HG03097 (cell line): ENCODE measurements around the gene CACNA1D.
"Not testable (repeated sequence)": the region's sequence is repeated elsewhere in the genome, so short reads cannot be mapped to it uniquely, and the experiment has no call there.

ENCODE experiments used
- ATAC-seq: cut with Tn5 transposase; IDR thresholded peaks from one replicate; pipeline ENCODE4 v1.9.1; 2021; ENCODE audit not compliant: unreplicated experiment, low FRiP score

CACNA1D gene

DNA sequence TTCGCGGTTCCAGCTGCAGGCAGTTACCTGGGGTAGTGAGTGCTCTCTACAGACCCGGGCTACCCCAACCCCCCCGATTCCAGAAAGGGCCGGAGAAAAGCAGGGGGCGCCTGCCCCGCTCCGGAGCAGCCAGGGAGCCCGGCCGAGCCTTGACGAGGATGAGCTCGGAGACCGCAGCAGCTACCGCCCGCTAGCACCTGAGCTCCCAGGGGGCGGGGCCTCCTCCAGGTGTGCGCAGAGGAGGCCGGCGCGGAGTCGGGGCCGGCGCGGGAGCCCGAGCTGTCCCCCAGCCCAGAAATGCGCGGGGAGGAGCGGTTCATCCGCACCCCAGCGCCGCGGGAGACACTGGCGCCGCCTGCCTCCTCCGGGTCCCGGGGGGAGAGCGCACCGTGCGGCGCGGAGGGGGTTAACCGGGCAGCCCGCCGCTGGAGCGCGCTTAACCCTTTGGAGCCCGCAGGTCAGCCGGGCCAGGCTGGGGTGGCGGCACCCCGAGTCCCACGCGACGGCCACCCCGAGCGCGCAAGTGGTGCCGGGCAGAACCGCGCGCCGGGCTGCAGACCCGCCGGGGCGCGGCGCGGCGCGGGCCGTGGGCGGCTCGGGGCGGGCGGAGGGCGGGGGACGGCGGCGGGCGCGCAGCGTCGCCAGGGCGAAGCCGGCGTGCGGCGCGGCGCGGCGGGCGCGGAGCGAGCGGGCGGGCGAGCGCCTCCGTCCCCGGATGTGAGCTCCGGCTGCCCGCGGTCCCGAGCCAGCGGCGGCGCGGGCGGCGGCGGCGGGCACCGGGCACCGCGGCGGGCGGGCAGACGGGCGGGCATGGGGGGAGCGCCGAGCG lies at the start of gene CACNA1D:
TSS of gene CACNA1D (plus strand) at position 649 of the 829 bp plus-strand sequence. CDS start 556 bp downstream, outside the sequence.
- ATAC-seq, result no peak

DNA sequence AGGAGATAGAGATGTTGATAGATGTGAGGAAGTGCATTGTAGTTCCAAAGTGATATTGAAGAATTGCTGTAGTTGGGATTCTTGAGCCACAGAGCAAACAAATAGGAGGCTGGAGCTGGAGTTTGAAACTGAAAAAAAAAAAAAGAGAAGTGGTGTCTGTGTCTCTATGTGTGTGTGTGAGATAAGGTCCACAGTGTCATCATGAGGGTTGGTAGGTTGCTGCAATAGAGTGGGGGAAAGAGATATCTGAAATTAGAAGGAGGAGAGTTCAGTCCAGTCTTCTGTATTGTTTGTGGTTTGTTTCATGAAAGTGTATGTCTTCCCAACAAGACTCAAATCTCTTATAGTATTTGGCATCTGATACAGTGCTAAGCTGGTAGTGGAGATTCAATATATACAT lies 37.3 kb upstream of the CACNA1D start:
- no peak for ATAC-seq

DNA sequence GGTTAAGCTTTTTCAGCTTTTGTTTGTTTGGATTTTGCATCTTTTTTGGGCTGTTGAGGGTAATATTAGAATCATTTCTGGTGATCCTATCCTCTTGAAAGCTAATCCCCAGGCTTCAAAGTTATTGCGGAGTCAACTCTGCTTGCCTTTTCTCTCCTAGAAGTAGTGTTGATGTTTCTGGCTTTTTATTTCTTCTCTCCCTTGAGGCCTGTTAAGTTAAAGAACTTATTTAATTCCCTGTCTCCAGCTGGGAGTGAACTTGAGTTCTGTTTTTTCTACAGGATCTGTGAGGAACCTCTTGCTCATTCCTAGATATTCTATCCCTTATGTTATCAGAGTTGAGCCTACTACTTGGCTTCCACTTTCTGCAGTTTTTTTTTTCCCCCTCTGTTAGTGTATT lies 34.1 kb upstream of the CACNA1D start:
- no peak for ATAC-seq

DNA sequence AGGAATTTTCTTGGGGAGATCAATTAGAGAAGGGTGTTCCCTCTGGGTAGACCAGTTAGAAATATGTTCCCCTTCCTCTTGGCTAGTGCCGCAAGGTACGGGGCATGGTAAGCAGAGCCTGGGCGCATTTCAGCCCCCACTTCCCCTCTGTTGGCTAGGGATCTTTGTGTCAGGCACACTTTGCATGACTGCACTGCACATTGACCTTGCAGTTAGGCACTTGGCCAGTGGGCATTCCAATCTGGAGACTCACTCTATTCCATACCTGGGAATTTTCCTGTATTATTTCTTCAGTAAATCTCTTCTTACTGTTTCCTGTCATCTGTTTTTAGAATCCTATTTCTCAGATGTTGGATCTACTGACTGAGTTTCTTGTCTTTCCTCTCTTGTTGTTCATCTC lies 30.0 kb upstream of the CACNA1D start:
- no peak for ATAC-seq

DNA sequence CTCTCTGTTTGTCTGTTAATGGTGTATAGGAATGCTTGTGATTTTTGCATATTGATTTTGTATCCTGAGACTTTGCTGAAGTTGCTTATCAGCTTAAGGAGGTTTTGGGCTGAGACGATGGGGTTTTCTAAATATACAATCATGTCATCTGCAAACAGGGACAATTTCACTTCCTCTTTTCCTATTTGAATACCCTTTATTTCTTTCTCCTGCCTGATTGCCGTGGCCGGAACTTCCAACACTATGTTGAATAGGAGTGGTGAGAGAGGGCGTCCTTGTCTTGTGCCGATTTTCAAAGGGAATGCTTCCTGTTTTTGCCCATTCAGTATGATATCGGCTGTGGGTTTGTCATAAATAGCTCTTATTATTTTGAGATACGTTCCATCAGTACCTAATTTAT lies 24.7 kb upstream of the CACNA1D start:
- not testable (repeated sequence) for ATAC-seq

DNA sequence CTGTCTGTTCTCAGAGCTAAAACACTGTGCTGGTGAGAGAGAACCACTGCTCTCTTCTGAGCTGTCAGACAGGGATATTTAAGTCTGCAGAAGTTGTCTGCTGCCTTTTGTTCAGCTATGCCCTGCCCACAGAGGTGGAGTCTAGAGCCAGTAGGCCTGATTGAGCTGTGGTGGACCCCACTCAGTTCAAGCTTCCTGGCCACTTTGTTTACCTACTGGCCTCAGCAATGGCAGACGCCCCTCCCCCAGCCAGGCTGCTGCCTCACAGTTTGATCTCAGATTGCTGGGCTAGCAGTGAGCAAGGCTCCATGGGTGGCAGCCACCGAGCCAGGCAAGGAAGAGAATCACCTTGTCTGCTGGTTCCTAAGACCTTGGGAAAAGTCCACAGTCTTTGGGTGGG lies 21.0 kb upstream of the CACNA1D start:
- ATAC-seq, result no peak

DNA sequence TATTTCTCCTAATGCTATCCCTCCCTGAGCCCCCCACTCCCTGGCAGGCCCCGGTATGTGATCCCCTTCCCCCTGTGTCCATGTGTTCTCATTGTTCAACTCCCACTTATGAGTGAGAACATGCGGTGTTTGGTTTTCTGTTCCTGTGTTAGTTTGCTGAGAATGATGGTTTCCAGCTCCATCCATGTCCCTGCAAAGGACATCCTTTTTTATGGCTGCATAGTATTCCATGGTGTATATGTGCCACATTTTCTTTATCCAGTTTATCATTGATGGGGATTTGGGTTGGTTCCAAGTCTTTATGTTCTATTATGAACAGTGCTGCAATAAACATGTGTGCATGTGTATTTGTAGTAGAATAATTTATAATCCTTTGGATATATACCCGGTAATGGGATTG lies 18.0 kb upstream of the CACNA1D start:
- ATAC-seq, result not testable (repeated sequence)

DNA sequence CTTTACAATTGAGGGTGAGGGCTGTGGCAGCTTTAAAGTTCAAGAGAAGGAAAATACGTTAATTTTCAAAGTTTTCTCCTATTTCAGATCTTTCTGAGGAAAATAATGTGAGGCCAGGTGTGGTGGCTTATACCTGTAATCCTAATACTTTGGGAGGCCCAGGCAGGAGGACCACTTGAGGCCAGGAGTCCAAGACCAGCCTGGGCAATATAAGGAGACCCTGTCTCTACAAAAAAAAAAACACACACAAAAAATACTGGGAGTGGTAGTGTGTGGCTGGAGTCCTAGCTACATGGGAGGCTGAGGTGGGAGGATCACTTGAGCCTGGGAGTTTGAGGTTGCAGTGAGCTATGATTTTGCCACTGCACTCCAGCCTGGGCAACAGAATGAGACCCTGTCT lies 16.7 kb upstream of the CACNA1D start:
- ATAC-seq, result not testable (repeated sequence)

DNA sequence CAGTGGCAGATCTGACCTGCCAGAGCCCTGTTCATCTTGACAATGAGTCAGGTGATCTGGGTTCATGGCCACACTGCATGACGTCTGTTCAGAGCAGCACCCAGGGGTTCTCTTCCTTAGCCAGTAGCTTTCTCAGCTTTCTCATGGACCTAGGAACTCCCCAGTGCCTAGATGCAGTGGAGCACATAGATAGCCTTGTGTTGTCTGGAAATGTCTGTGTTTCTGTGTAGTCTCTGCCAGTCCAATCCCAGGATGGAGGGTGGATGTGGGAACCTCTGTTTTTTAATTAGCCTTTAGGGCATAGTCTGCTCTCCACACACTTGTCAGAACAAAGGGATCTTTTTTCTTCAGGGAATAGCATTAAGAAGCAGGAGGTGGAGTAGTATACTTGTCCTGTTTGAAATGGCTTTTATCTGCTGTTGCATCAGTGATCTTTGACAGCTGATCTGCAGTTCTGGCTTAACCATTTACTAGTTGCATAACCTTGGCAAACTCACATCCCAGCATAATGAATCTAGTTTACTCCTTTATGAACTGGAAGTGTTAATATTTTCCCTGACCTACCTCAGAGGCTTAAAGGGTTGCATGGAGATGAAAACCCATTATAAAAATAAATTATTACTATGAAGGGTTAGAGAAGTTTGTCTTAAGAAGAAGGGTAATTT lies 16.1 kb upstream of the CACNA1D start:
- ATAC-seq, result no peak

DNA sequence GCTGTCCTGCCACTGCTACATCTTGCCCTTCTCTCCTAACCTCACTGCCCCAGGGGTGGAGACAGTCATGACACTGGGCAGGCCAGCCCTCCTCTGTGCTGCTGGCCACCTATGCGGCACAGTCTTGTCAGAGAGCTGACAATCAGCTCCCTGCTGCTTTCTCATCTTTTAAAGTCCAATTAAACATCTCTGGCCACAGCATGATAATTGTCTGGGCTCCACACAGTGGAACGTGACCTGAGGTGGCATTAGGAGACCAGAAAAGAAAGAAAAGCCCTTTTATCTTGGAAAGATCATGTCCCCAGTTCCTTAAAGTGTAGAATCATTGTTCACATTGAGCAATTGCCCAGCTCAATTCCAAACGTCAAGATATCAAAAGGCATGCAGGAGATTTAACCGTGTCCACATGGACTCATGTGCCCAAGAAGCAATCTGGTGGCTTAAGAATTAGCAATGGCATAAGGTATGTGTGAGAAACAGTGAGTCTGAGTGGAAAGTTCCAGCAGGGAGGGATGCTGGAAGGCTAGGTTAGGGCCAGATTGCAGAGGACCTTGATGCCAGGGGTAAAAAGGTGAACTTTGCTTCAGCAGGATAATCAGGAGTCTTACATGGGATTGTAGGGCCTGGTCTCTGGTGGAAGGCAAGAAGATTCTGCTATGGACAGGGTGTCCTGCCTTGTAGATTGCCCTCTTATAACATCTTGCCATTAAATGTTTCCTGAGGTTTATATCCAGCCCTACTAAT lies 15.3 kb upstream of the CACNA1D start:
- no peak for ATAC-seq

DNA sequence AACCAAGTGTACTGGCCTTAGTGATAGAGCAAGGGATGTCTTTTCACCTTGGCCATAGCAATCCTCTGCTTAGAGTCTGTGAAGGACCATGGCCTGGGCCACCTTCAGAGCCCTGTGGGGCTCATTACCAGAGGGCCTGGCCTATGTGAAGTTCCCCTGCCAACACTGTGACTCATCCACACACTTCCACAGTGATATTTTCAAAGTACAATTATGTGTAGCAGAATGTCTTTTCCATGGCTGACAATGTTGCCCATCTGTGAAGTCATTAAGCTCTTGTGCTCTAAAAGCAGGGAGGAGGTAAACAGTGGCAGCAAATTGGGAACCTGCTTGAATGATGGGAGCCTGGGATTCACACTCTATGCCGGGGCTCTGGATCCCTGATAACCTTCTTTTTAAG lies 12.2 kb upstream of the CACNA1D start:
- ATAC-seq, result no peak

DNA sequence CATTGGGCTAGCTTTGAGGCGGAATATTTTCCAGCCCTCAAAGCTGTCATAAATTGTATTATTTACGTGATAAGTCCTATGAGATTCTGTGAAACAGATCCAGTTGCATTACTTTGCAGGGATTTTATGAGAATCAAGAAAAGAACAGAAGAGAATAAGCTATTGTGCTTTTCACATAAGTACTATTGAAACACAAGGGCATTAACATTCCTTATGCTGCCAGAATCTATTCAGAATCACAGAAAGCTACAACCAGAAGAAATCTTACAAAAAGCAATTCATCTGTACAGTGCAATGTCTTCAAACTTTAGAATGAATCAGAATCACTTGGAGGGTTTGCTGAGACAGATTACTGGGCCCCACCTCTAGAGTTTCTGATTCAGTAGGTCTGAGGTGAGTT lies 10.6 kb upstream of the CACNA1D start:
- no peak for ATAC-seq

DNA sequence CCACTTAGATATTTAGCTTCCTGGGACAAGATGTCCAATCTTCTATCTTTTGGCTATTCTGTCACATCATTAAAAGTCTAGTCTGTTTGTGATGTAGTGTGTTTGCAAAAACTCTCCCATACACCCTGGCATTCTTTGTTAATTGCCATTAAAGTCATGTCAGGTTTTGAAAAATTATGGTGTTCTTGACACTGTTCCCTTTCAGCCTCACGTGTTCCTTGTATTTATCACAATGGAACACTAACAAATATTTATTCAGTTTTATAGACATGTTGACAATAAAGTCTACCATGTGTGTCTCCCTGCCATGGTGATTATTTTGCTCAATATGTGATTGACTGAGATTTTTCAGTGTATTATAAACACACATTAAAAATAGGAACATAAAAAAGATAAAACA lies 9.4 kb upstream of the CACNA1D start:
- no peak for ATAC-seq

DNA sequence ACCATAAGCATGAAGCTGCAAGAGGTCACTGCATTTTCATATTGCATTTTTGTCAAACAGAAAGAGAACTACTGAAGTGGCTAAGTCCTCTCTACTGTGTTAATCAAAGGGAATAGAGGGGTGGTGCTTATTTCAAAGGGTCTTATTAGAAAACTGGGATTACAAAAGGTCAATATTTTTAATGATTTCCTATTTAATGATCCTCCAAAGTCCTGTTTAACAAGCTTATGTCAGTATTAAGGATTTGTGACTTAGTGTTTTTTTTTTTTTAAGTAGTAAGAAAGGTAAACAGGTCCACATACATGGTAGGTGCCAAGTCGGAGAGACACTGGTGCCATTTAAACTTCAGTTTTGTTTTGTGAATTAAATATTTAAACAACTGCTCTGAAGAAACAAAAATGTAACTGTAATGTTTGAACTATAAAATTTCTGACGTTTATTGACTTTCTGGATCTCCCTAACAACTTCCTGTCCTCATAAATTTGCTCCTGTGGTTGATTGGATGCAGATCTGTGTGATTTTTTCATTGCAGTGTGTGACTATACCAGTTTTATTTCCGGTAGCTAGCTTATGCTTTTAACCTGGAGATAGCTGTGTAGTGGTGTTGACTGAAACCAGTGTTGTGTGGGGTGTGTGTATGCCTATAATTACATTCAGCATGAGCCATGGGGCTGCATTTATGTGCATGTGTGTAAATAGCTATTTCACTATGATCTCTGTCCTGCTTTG lies 8.6 kb upstream of the CACNA1D start:
- no peak for ATAC-seq

DNA sequence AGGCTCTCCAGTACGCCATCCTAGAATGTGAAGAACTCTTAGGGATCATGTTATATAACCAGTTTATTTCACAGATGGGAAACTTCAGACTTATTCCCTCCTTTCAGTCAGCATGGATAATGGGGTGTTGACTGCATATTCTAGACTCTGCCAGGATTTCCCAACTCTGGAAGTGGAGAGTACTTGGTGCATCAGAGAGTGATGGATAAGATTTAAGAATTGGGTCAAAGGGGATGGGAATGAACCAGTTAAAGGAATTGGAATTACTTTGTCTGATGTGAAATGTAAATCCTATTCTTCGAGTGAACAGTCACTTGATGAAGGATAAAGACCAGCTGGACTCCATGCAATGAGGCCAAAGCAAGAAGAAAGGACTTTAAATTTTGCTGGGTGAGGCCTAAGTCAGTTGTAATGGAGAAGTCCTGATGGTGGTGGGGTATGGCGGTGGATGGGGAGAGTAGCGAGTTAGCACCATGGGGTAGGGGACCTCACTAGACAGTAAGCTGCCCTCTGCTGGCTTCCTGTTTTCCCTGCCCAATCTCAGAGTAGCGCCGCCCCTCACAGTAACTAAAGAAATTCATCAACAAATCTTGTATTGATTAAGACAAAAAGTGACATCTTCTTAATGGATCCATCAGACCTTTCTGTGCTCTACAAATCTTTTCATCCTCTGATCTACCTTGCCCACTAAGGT lies 7.3 kb upstream of the CACNA1D start:
- ATAC-seq, result no peak

DNA sequence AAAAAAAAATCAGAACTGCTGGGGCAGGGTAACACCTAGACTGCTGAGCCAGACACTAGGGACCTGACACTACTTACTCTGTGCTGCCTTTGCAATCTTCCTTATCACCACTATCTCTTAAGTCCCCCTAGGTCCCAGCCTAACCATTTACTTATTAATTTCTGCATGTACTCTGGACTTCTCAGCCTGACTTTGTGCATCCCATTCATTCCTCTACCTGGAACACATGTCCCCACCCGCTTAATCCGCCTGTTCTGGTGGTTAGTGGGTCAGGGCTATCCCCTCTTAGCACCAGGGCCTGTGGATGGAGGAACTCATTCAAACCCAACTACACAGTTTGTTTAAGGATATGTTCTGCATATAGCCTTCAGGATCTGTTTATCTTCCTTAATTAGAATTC lies 5.0 kb upstream of the CACNA1D start:
- no peak for ATAC-seq

DNA sequence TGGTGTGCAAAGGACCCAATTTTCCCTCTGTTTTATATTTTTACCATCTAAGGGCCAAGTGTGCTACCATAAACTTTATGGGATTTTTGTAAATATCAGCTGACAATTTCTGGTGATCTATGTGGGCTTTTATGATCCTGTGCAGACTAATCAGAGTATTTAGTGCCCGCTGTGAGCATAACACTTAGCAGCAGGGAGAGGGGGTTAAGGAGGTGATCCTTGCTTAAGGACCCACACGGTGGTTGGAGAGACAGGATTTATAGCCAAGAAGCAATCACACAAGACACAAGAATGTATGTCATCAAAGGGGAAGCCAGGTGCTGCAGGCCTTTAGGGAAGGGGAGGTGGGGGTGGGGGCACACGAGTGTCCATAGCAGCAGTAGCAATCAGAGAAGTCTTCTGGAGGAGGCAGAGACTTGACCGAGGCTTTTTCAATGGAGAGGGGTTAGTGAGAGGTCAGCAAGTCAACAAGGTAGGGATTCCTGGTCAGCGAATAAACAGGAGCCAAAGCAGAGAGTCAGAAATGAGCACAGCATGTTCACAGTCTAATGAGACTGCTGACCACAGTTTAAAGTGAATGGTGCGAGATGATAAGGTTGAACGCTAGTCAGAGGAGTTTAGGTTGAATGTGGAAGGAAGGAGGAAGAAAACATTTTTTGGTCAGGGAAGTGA lies 4.5 kb upstream of the CACNA1D start:
- ATAC-seq, result no peak

DNA sequence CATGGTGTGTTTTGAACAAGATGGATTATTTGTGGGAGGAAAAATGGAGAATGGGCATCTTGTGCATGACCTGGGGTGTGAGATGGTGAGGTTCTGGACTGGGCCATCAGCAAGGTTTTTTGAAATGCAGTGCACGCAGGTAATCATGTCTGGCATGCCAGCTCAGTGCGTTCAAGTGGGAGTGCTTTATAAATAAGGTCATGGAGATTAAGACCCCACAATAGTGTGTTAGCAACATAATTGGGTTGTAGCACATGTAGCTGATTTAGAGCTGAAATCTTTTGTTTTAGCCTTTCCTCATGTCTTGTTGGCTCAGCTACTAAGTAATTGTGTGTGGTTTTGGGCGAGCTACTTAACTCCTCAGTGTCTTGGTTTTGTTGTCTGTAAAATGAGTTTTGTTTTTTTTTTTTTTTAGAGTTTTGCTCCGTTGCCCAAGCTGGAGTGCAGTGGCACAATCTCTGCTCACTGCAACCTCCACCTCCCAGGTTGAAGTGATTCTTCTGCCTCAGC lies 3.9 kb upstream of the CACNA1D start:
- no peak for ATAC-seq

DNA sequence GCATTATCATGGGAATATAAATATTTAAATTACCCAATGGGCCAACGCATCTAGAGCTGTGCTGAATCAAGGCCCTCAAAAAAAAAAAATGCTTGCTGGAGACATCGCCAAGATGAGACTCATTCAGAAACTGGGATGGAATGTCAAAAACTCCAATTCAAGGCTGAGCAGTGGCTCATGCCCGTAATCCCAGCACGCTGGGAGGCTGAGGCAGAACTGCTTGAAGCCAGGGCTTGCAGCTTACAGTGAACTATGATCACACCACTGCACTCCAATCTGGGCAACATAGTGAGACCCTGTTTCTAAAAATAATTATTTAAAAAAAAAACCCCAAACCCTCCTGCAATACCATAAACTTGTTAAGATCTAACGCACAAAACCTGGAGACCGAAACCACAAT lies 3.1 kb upstream of the CACNA1D start:
- no peak for ATAC-seq

DNA sequence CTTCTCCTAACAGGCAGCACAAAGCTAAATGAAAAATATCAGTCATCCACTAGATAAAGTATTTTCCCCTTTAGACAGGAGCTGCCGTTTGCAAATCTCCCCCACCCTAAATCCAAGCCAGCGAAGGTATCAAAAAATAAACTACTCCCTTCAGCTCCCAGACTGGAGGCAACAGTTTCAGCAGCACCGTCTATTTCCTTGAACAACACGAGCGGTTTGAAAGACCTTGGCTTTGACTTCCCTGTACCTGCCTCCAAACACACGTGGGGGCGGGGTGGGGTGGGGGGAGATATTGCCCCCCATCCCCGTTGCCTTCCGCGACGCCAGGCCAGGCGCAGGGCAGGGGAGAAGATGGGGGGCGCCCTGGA lies 832 bp upstream of the CACNA1D start:
- no peak for ATAC-seq
